ENCODE data around the gene DNM1. TPM values are rescaled to one million over a fixed set of nuclear protein-coding genes. Genes with fewer than 3 reads are reported as not detected.

The DNM1 gene
- total RNA-seq, 1 experiment from 2014 or later: 87.7 TPM

DNA sequence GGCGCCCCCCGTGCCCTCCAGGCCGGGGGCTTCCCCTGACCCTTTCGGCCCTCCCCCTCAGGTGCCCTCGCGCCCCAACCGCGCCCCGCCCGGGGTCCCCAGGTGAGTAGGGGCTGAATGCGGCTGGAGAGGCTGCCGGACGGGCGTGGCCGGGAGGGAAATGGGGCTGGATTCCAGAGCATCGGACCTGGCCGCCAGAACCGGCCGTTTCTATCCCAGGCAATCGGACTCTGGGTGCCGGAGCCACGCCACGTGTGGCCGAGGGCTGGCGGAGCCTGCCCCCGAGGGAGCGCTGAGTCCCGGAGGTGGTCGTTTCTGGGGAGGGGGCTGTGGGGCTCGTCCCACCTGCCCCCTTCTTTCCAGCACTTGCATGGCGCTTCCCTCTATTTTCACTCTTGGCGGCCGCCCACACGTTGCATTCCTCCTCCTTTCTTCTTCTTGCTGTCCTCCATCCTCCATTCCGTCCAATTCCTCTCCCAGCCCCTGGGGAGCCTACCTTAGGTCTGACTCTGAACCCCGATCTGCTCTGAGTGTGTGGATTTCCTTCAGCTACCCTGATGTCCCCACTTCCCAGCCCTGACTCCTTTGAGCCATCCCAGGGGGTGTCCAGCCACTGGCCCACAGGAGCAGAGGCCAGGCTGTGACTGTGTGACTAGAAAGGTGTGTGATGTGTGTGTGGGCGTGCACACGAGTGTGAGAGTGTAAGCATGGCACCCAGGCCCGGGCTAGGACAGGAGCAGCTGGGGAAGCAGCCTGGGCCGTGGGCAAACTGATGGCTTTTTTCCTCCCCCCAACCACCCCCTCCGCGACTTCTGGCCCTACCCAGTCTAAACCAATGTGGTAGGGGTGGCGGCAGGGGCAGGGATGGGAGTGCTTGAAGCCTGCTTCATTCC is 47.9 kb downstream of the DNM1 start:
- no peak for DNase-seq (ENCODE audit: low spot score)

DNA sequence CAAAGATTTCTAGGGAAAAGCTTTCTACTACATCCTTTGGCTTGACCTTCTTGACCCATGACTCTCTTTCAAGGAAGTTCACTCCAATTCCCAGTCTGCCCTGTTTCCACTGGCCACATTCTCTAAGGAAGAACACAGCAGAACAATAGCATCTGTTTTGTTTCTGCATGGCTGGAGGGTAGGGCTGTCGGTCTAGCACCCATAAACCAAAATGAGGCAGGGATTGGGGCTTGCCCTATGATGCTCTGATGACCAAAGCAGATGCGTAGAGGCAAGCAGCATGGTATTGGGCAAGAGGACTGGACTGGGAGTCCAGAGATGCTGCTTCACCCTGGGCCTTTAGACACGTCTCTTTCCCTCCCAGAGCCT is 48.5 kb downstream of the DNM1 start:
- DNase-seq (ENCODE audit: low spot score): no peak

DNA sequence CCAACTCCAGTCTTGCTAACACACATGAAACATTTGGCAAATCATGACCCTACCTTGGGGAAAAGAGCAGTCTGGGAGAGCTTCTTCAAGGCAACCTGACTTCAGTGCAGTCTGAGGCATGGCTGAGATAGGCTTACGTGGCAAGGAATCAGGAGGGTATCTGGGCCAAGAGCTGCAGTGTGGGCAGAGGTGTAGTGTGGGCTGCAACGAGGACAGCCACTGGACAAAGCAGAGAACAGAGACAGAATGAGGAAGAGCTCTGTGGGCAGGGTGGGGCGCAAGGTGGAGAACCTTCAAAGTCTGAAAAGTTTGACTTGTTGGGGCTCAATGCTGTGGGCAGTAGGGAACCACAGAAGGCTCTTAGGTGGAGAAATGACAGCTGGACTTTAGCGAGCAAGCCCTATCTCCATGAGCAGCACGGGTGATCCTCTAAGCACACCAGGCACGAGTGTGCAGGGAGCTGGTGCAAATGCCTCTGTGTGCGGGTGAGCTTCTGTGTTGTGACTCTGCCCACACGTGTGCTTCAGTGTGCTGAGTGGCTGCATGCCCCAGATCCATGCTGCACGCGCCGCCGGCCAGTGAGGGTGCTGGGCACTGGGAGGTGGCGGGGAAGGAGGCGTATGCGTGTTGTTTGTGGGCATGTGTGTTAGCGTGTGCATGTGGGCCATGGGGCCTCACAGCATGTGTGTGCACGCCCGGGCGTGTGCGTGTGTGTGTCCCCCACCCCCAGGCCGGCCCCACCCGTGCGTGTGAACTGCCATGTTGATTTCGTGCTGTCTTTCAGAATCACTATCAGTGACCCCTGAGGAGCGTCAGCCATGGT is 49.3 kb downstream of the DNM1 start:
- DNase-seq (ENCODE audit: low spot score): no peak

DNA sequence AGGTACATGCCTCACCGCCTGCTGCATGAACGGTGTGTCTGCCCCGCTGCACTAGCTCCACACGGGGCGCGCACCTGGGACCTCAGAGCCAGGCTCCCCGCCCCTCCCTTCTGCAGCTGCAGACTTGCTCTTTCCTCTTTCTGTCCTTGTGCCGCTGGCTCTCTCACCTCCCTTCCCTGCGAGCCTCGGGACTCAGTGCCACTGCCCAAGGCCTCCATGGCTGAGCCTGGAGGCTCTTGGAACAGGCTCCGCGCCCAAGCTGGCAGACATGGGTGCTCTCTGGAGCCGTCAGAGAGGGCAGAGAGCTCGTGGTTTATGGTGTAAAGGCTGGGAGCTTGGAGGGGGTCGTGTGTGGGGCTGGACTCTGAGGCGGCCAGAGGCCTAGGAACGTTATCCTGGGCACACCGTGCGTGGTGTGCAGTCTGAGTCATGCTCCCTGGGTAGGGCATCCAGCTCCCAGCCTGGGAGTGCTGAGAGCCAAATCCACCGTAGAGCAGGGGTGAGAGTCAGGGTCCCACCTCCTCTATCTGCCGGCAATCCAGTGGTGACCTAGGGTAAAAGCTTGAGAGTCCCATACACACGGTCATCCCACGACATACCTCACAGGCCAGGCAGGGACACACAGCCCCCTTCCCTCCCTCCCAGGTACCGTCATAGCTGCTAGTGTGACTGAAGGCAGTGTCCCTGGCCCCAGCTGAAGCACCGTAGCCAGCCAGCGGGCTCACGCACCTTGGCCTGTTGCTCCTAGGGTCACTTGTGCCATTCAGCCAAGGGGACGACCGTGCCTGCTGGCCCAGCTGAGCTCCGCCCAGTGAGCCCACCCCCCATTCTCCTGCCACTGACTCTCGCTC is 50.2 kb downstream of the DNM1 start:
- DNase-seq (ENCODE audit: low spot score): no peak

DNA sequence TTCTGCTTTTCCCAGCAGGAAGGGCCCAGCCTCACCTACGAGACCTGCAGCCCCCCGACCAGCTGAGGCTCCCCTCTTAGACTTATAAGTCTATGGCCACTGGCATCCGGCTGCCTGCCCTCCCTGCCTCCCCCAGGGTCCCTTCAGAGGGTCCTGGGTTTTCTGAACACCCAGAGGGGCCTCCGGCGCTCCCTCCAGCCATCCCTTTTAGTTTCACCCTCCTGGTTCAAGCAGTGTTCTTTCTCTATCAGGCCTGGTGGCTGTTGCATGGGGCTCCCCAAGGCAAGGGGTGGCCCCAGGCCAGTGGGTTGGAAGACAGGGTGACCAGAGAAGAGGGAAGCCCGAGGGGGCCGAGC is 50.8 kb downstream of the DNM1 start:
- no peak for DNase-seq (ENCODE audit: low spot score)

DNA sequence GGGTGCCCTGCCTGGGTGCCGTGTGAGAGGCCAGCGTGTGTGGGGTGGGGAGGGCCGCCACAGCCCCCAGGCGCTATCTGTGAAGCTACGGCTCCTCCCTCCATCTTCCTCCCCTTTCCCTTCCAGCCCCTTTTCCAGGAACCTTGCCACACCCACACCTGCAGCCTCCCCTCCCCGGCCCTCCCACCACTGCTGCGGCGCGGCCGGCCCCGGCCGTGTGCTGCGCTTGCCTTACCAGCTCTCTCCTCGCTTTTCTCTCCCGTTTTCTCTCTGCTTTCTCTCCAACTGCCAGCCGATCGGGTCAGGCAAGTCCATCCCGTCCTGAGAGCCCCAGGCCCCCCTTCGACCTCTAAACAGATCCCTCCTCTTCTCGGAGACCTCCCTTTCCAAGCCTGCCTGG is 51.2 kb downstream of the DNM1 start:
- no peak for DNase-seq (ENCODE audit: low spot score)

DNA sequence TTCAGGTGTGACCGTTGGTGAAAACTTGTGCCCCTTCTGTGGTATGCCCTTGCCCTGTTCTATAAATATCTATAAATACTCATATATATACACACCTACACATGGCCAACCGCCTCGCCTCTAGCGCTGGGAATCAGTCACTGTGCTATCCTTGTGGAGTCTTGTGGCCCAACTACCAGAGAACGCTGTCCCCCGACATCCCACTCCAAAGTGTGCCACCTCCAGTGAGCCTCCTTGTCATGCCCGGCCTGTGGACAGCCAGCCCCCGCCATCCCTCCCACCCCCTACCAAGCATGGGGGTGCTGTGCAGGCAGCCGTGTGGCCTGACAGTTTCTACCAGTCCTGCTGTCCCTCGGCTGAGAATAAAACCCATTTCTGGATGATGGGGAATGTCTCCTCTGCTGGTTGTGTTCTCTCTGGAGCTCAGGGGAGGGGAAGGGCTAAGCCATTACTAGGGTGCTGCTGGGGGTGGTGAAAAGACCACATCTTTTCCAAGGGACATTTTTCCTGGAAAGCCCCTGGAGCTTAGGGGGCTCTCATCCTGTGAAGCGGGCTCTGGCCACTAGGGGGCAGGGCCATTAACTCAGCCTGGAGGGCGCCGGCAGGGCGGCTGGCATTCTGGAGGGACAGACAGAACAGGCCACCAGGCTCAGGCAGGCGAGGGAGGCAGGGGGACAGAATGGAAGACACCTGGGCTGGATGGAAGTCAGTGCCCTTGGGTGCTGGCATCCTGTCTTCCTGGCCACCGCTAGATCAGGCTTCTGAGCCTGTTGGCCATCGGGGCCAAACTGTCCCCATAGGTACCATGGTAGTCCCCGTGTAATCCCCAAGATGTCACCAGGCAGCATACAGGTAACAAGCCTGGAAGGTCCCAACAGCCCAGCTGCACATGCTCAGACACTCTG is 51.9 kb downstream of the DNM1 start:
- DNase-seq (ENCODE audit: low spot score): peak; percentile 71

DNA sequence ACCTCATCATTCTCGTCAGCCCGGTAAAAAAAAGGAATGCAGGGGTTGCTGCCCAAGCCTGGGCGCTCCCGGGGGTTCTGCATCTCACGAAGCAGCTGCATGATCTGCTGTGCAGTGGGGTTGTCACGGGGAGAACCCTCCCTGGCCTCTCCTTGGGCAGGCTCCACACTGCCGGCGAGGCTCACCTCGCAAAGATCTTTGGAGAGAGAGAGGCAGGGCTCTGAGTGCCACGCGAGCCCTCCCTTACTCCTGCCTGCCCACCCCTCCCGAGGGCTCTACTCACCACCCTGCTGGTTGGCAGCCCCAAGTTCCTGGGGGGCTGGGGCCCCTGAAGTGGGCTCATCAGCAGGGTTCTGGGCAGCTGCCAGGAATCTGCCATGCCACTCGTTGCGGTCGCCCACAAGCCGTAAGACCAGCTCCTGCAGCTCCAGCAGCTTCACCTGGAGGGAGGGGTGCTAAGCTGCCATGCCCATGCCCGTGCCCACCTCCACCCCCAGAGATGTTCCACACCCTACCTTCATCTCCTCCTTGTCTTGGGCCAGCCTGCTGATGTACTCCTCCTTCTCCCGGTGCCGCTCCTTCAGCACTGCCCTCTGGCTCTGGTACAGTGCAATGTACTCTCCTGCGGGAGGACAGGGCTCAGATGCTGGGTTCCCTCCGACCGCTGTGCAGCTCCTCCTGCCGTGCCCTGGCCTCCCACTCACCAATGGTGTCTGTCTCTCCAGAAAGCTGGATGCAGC is 54.1 kb downstream of the DNM1 start:
- DNase-seq (ENCODE audit: low spot score): no peak

DNA sequence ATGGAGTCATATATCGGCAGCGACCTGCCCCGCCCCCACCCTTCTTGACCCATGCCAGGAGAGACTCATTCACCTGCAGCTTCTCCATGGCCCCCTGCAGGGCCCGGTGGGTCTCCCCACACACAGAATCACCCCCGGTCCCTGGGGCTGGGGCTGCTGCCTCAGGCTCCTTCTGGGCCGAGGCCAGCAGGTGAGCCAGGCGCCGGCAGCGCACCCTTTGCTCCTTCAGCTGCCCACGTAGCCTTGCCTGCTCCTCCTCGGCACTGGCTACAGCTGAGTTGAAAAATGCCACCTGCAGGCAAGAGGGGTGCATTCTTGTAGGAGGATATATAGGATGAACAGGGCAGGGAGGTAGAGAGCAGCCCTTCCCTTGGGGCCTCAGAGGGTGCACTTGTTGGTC is 54.7 kb downstream of the DNM1 start:
- no peak for DNase-seq (ENCODE audit: low spot score)

DNA sequence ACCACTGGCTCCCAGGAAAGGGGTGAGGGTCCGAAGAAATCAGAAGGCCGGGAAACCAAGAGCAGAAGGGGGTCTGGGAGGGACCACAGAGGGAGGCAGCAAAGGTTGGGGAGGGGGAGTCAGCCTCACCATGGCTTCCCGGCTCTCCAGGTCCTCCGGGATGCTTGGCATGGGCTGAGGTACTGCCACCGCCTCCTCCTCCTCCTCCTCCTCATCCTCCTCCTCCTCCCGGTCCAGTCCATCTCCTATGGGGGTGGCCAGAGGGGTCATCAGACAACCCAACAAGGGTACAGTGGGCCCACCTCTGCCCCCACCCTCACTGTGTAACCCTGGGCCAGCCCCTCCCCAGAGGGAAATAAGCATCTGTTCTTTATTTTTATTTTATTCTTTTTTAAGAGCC is 55.1 kb downstream of the DNM1 start:
- no peak for DNase-seq (ENCODE audit: low spot score)

DNA sequence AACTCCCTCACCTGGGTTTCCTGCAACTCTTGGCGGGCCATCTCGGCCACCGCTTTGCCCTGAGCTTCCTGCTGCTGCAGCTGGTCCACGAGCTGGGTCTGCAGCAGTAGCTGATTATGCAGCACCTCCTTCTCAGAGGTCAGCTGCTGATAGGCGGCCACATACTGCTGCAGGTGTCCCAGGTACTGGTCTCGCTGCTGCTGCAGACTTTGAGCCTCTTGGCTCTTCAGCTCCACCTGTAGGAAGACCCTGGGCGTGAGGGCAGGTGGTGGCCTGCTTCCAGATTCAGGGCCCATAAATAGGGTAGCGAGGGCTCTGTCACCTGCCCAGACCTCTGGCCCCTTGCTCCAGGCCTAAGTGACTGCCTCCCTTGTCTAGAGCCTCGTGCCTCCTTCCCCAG is 56.0 kb downstream of the DNM1 start:
- DNase-seq (ENCODE audit: low spot score): no peak

DNA sequence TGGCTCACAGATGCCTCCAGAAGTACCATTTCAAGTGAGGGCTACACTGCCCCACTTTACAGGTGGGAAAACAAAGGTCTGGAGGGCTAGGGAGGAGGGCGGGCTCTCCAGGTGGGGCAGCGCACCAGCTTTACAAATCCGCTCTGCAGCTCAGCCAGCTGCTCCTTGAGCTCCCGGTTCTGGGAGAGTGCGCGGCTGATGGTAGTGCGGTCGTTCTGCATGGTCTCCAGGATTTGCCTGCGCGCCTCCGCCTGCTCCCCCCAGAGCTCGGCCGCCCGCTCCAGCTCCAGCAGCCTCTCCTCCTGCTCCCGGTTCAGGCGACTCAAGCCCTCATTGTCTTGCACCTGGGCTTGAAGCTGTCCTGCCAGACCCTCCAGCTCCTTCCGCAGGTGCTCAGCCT is 57.2 kb downstream of the DNM1 start:
- DNase-seq (ENCODE audit: low spot score): no peak

DNA sequence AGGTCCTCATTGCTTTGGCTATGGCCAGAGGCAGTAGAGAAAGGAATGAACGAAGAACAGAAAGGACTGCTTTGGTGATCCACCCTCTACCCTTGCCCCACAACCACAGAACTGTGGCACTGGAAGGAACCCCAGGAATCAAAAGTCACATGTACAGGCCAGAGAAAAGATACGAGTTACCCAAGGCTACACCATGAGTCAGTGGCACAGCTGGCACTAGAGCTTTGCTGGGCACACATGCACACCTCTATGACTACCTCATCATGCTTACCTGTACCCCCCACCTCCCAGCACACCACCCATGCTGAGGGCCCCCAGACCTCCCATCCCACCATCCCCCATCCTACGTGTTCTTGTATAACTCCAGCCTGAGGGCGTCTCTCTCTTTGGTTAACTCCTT is 59.5 kb downstream of the DNM1 start:
- DNase-seq (ENCODE audit: low spot score): no peak

DNA sequence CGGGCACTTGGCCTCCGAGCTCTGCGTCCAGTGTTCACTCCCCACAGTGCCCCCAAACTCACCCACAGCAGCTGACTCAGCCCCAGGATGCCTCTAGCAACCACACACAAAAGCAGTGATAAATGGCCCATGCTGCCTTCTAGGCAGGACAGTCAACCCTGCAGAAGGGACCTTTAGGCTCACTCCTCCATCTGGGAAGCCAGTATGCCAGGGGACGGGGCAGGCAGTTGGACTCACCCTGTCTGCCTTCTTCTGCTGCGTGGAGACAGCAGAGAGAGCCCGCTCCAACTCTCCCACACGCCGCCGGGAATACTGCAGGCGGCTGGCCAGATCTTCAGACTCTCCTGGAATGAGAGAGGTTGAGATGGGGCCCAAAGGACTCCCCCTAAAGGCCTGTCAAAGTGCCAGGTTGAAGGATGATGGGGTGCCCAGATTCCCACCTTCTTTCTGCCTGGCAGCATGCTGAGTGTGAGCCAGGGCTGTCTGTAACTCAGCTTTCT is 62.2 kb downstream of the DNM1 start:
- DNase-seq (ENCODE audit: low spot score): no peak

DNA sequence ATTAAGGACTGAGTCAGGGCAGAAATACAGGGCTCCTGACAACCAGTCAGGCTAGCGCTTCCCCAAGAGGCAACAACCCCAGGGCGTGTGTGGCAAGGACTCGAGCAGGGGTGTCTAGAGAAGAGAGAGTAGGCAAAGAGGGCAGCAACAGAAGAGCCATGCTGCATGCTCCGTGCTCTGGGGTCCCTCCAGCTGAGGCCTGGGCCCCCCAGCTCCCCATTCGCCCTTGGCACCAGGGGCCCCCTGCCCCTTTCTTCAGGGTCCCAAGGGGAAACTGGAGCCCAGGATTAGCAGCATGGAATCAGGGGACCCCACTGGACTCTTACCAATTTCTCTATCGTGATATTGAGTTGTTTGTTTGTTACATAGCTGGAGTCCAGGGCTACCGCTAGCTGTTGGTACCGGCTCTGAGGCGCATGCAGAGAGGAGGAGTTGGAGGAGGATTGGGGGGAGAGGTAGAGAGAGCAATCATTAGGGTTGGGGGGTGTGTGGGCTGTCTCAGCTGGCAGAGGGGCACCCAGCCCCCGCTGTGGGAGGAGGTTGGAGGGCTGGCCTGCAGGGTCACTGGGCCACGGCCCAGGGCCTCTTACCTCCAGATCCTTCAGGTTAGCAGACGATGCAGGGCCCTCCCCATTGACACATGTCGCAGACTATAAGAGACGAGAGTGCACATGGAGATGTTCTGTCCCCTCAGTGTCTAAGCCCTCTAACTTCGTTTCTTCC is 63.9 kb downstream of the DNM1 start:
- no peak for DNase-seq (ENCODE audit: low spot score)

DNA sequence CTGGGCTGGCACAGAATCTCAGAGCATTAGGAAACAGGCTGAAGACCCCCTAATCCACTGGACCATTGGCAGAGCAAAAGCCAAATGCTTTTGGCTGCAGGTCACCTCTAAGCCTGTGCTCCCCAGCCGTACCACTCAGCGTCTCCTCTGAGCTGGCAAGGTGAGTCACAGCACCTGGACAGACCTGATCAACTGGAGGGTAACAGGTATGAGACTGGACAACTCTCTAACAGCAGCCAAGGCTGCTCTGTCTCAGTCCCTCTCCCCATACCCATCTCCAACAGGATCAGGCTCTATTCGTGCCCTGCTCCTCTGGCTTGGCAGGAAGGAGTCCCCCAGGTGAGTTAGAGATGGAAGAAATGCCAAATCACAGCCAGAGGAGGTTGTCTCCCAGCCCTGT is 67.9 kb downstream of the DNM1 start:
- DNase-seq (ENCODE audit: low spot score): peak; percentile 24

DNA sequence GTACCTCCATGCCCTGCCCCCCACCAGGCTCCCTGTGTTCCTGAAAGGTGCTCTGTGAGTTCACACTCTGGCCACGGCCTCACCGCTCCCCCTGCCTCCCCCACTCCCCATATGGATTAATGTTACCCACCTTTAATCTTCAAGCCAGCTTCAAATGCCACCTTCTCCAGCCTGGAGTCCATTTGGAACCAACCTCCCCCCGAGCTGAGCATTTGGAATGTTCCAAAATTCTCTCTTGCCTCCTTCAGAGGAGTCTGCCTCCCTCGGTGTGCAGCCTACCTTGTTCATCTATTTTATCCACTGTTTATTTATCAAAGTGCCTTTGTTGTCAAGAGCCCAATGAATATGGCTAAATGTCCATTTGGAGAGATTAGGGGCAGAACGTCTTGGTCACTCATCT is 68.3 kb downstream of the DNM1 start:
- DNase-seq (ENCODE audit: low spot score): no peak

DNA sequence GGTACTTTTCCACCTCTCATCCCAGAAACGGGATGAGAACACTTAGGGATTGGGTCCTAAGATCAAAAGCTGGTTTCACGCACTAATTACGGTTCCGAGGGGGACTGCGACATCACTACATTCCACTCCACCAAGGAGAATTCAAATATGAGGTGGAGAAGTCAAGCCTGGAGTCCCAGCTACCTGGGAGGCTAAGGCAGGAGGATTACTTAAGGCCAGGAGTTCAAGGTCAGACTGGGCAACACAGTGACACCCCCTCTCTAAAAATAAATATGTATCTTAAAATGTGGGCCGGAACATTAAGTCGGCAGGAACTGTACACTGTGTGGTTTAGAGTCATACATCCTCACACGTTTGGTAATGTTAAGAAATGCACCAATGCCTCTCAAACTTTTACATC is 71.1 kb downstream of the DNM1 start:
- DNase-seq (ENCODE audit: low spot score): no peak

DNA sequence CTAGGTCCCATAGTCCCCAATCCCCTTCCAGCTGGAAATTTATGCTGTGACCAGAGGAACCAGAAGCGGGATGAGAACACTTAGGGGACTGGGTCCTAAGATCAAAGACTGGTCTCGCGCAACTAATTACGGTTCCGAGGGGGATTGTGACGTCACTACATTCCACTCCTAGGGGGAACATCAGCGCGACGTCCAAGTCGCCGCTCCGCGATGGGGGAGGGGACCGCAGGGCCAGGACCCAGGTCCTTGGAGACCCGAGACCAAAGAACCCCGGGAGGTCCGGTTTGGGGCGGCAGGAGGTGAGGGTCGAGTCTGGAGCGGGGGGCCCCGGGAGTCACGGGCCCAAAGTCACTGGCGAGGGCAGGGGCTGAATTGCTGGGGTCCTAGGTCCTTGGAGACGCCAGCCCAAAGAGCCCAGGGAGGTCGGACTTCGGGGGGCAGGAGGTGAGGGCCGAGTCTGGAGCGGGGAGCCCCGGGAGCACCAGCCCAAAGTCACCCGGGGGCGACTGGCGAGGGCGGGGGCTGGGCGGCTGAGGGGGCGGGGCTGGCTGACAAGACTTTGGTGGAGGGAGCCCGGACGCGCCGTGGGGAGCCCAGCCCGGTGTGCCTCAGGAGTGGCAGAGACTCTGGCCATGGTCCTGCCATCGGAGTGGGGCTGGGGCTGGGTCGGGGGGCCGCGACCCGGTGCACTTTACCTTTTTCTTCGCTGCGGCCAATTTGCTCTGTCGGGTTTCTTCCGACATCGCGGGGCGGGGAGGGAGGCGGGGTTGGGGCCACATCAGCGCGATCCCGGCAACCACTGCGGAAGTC is 72.2 kb downstream of the DNM1 start, which contains the start of gene GOLGA2:
TSS of gene GOLGA2 (minus strand) at position 810 of the 810 bp plus-strand sequence. CDS start at position 779, 31 bp downstream.
- peak; percentile 34 for DNase-seq (ENCODE audit: low spot score)
